Measurements from ENCODE around the gene CPA3.
A peak's percentile ranks its signal among the peaks of the same experiment; 100 is the strongest.

Gene CPA3

GRCh38 chr3:148861277-148861869, 3.7 kb upstream of the CPA3 start:
- Histone ChIP-seq H3K4me1 (ENCODE audit: control insufficient read depth, insufficient read depth, low read length) (no peaks in the 10 kb centered on the region), H3K36me3 (ENCODE audit: control insufficient read depth in 2 of 2, insufficient read depth in 1 of 2, low read length in 2 of 2) (no peaks in the 10 kb centered on the region), H3K27ac (ENCODE audit: extremely low read depth, low read depth, low read length) (no peak overlapping the region), H3K9me3 (ENCODE audit: control insufficient read depth, insufficient read depth, low read depth, low read length) (no peaks in the 10 kb centered on the region), H3K4me3 (ENCODE audit: low read depth, low read length) (no peak overlapping the region)
- TF ChIP-seq ZNF664 (tag by site-specific recombination; IDR thresholded peaks at IDR 0.05) (peak; percentile 99), ZNF654 (tag by site-specific recombination; IDR thresholded peaks at IDR 0.05; ENCODE audit: low read depth) (peak; percentile 75), ZNF501 (tag by site-specific recombination; IDR thresholded peaks at IDR 0.05) (no peak), ZNF701 (tag by site-specific recombination; IDR thresholded peaks at IDR 0.05) (no peak)
- TF ChIP-seq, protein P1, sequence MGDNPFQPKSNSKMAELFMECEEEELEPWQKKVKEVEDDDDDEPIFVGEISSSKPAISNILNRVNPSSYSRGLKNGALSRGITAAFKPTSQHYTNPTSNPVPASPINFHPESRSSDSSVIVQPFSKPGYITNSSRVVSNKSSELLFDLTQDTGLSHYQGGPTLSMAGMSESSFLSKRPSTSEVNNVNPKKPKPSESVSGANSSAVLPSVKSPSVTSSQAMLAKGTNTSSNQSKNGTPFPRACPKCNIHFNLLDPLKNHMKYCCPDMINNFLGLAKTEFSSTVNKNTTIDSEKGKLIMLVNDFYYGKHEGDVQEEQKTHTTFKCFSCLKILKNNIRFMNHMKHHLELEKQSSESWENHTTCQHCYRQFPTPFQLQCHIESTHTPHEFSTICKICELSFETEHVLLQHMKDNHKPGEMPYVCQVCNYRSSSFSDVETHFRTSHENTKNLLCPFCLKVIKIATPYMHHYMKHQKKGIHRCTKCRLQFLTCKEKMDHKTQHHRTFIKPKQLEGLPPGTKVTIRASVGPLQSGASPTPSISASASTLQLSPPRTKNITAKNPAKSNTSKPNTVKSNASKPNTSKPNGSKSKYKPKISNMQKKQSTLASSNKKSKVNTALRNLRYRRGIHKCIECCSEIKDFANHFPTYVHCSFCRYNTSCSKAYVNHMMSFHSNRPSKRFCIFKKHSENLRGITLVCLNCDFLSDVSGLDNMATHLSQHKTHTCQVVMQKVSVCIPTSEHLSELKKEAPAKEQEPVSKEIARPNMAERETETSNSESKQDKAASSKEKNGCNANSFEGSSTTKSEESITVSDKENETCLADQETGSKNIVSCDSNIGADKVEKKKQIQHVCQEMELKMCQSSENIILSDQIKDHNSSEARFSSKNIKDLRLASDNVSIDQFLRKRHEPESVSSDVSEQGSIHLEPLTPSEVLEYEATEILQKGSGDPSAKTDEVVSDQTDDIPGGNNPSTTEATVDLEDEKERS (tag by site-specific recombination; IDR thresholded peaks at IDR 0.05) = no peak
- ChIA-PET POLR2A (no interaction called here), CTCF (interaction anchor here (0.6 to 7.4 kb wide), 27 partner anchors 8 to 677 kb away, joined by 3 to 115 read pairs (median 4); no protein-coding TSS in a partner anchor)

DNA sequence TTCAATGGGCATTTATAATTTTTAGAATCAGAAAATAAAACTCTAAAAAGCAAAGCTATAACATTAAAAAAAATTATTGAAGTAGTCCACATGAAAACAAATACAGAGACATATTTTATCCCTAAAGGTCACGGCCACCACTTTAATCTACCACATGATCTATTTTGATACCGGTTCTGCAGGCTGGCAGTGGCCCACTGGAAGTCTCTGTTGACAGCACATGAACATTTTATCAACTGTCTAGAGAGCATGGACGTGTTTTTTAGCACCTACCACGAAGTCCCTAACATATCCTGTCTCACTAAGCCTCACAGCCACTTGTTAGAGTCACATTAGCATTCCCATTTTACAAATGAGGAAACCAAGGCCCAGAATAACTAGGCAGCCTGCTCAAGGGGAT, 1.8 kb upstream of the CPA3 start:
- Histone ChIP-seq H3K27ac (ENCODE audit: extremely low read depth, low read depth, low read length) (no peak overlapping the region), H3K36me3 (ENCODE audit: control insufficient read depth in 2 of 2, insufficient read depth in 1 of 2, low read length in 2 of 2) (no peaks in the 10 kb centered on the region), H3K4me1 (ENCODE audit: control insufficient read depth, insufficient read depth, low read length) (no peaks in the 10 kb centered on the region), H3K9me3 (ENCODE audit: control insufficient read depth, insufficient read depth, low read depth, low read length) (no peaks in the 10 kb centered on the region), H3K4me3 (ENCODE audit: low read depth, low read length) (no peak overlapping the region)
- no peak for TF ChIP-seq ZNF501 (tag by site-specific recombination; IDR thresholded peaks at IDR 0.05)
- TF ChIP-seq ZNF544 (tag by site-specific recombination; IDR thresholded peaks at IDR 0.05) = no peak
- TF ChIP-seq, protein P2, sequence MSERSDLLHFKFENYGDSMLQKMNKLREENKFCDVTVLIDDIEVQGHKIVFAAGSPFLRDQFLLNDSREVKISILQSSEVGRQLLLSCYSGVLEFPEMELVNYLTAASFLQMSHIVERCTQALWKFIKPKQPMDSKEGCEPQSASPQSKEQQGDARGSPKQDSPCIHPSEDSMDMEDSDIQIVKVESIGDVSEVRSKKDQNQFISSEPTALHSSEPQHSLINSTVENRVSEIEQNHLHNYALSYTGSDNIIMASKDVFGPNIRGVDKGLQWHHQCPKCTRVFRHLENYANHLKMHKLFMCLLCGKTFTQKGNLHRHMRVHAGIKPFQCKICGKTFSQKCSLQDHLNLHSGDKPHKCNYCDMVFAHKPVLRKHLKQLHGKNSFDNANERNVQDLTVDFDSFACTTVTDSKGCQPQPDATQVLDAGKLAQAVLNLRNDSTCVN (tag by site-specific recombination; optimal IDR thresholded peaks at IDR 0.05) = no peak
- ChIA-PET POLR2A (no interaction called here), CTCF (interaction anchor here (0.6 to 7.4 kb wide), 7 partner anchors 10 to 483 kb away, joined by 3 to 115 read pairs (median 8); no protein-coding TSS in a partner anchor)

- POLR2A ChIA-PET = no interaction called here
- no peak overlapping the region for H3K27ac ChIP-seq (ENCODE audit: extremely low read depth, low read depth, low read length)
- no peaks in the 10 kb centered on the region for H3K36me3 ChIP-seq (ENCODE audit: control insufficient read depth in 2 of 2, insufficient read depth in 1 of 2, low read length in 2 of 2)
- TF ChIP-seq ZBTB8A (tag by site-specific recombination; IDR thresholded peaks at IDR 0.05) = no peak
- no peak for TF ChIP-seq ZNF518A (tag by site-specific recombination; conservative IDR thresholded peaks at IDR 0.05; ENCODE audit: low read depth)
- TF ChIP-seq ZNF580 (tag by site-specific recombination; IDR thresholded peaks at IDR 0.05) = no peak
- TF ChIP-seq GLI4 (tag by site-specific recombination; IDR thresholded peaks at IDR 0.05) = no peak
- peak; percentile 85 for TF ChIP-seq KLF1 (tag by site-specific recombination; IDR thresholded peaks at IDR 0.05)
- CTCF ChIA-PET = interaction anchor here (0.6 to 7.4 kb wide), 3 partner anchors 80 to 137 kb away, joined by 3 to 115 read pairs (median 3); no protein-coding TSS in a partner anchor
- no peaks in the 10 kb centered on the region for H3K9me3 ChIP-seq (ENCODE audit: control insufficient read depth, insufficient read depth, low read depth, low read length)
- no peak overlapping the region for H3K4me3 ChIP-seq (ENCODE audit: low read depth, low read length)
- no peaks in the 10 kb centered on the region for H3K4me1 ChIP-seq (ENCODE audit: control insufficient read depth, insufficient read depth, low read length)
Observed at GRCh38 chr3:148863814-148864213, 1.3 kb upstream of the CPA3 start.
